ENCODE data around the gene RTEL1. TPM values are rescaled to one million over a fixed set of nuclear protein-coding genes. Genes with fewer than 3 reads are reported as not detected.

Gene RTEL1
- total and polyA plus RNA-seq, 2 donors (not counting 1 experiment from before 2014, with no cell fraction given): 15.1 to 32.6 TPM

Small RNAs within 50 kb of the gene (small RNA-seq; reads per million reads assigned to genes)
- gene LIME1 (ENCODE audit: insufficient read length, low read depth, low replicate concordance): not detected
- not detected for gene TNFRSF6B (ENCODE audit: insufficient read length, low read depth, low replicate concordance)

Other genes starting within 250 kb of the RTEL1 start
- 0.12 and 0.49 TPM in 2 replicates for gene KCNQ2, start 185.7 kb upstream of the RTEL1 start, total RNA-seq
- gene KCNQ2, start 185.7 kb upstream of the RTEL1 start, polyA plus RNA-seq: not detected in 2 replicates
- 1.8 and 2.2 TPM in 2 replicates for gene EEF1A2, start 159.2 kb upstream of the RTEL1 start, total RNA-seq
- gene EEF1A2, start 159.2 kb upstream of the RTEL1 start, polyA plus RNA-seq: 2.4 and 2.9 TPM in 2 replicates
- gene PPDPF, start 137.5 kb upstream of the RTEL1 start, total RNA-seq: 149 and 162 TPM in 2 replicates
- gene PPDPF, start 137.5 kb upstream of the RTEL1 start, polyA plus RNA-seq: 93.5 and 144 TPM in 2 replicates
- gene PTK6, start 120.9 kb upstream of the RTEL1 start, total RNA-seq: 0.75 and 0.86 TPM in 2 replicates
- gene PTK6, start 120.9 kb upstream of the RTEL1 start, polyA plus RNA-seq: 2.3 and 2.8 TPM in 2 replicates
- 0.17 and 0.27 TPM in 2 replicates for gene SRMS, start 110.6 kb upstream of the RTEL1 start, total RNA-seq
- gene SRMS, start 110.6 kb upstream of the RTEL1 start, polyA plus RNA-seq: 0.26 and 0.54 TPM in 2 replicates
- 3.8 and 5.1 TPM in 2 replicates for gene FNDC11, start 104.2 kb upstream of the RTEL1 start, total RNA-seq
- 32.3 and 34.2 TPM in 2 replicates for gene FNDC11, start 104.2 kb upstream of the RTEL1 start, polyA plus RNA-seq
- gene HELZ2, start 84.1 kb upstream of the RTEL1 start, total RNA-seq: 52.6 and 53.7 TPM in 2 replicates
- gene HELZ2, start 84.1 kb upstream of the RTEL1 start, polyA plus RNA-seq: 36.3 and 40.6 TPM in 2 replicates
- gene GMEB2, start 31.2 kb upstream of the RTEL1 start, total RNA-seq: 24.5 and 26.1 TPM in 2 replicates
- 17.7 and 26.3 TPM in 2 replicates for gene GMEB2, start 31.2 kb upstream of the RTEL1 start, polyA plus RNA-seq
- gene STMN3, start 4.9 kb upstream of the RTEL1 start, total RNA-seq: 32.2 and 35.0 TPM in 2 replicates
- gene STMN3, start 4.9 kb upstream of the RTEL1 start, polyA plus RNA-seq: 56.4 and 59.4 TPM in 2 replicates
- not detected in 2 replicates for gene TNFRSF6B, start 38.3 kb downstream of the RTEL1 start, total RNA-seq
- gene TNFRSF6B, start 38.3 kb downstream of the RTEL1 start, polyA plus RNA-seq: 6.7 and 7.8 TPM in 2 replicates
- 73.3 and 75.5 TPM in 2 replicates for gene ARFRP1, start 49.7 kb downstream of the RTEL1 start, total RNA-seq
- gene ARFRP1, start 49.7 kb downstream of the RTEL1 start, polyA plus RNA-seq: 41.0 and 42.1 TPM in 2 replicates
- 46.1 and 47.5 TPM in 2 replicates for gene ZGPAT, start 49.7 kb downstream of the RTEL1 start, total RNA-seq
- gene ZGPAT, start 49.7 kb downstream of the RTEL1 start, polyA plus RNA-seq: 62.1 and 71.7 TPM in 2 replicates
- gene LIME1, start 78.4 kb downstream of the RTEL1 start, total RNA-seq: 14.5 and 14.8 TPM in 2 replicates
- gene LIME1, start 78.4 kb downstream of the RTEL1 start, polyA plus RNA-seq: 63.0 and 95.2 TPM in 2 replicates
- gene SLC2A4RG, start 81.5 kb downstream of the RTEL1 start, total RNA-seq: 49.4 and 50.8 TPM in 2 replicates
- gene SLC2A4RG, start 81.5 kb downstream of the RTEL1 start, polyA plus RNA-seq: 28.5 and 39.7 TPM in 2 replicates
- gene ZBTB46, start 173.0 kb downstream of the RTEL1 start, total RNA-seq: 0.64 and 1.6 TPM in 2 replicates
- gene ZBTB46, start 173.0 kb downstream of the RTEL1 start, polyA plus RNA-seq: 0.16 and 0.30 TPM in 2 replicates
- gene ABHD16B, start 203.2 kb downstream of the RTEL1 start, total RNA-seq: not detected in 2 replicates
- not detected in 2 replicates for gene ABHD16B, start 203.2 kb downstream of the RTEL1 start, polyA plus RNA-seq
- 41.1 and 41.3 TPM in 2 replicates for gene TPD52L2, start 207.0 kb downstream of the RTEL1 start, total RNA-seq
- 39.9 and 45.6 TPM in 2 replicates for gene TPD52L2, start 207.0 kb downstream of the RTEL1 start, polyA plus RNA-seq
- gene DNAJC5, start 236.8 kb downstream of the RTEL1 start, total RNA-seq: 32.6 and 33.3 TPM in 2 replicates
- 12.2 and 13.4 TPM in 2 replicates for gene DNAJC5, start 236.8 kb downstream of the RTEL1 start, polyA plus RNA-seq